Suprapubic skin (tissue), 4 donors: ENCODE data around the gene PYROXD2. TPM values are rescaled to one million over a fixed set of nuclear protein-coding genes. Genes with fewer than 3 reads are reported as not detected.

Source experiments
- DNase-seq, 2 donors: peaks; one replicate each; pipeline ENCODE4 v3.0.0-alpha.2; 2019; ENCODE audit warnings: low spot score in 2 of 2
- H3K27ac ChIP-seq: fragments of 200-600 bp; sonication (generic); one replicate; pipeline ENCODE4 v1.5.1; 2019
- H3K27me3 ChIP-seq: fragments of 200-600 bp; sonication (generic); one replicate; pipeline ENCODE4 v1.5.1; 2019
- H3K36me3 ChIP-seq: fragments of 200-600 bp; sonication (generic); one replicate; pipeline ENCODE4 v1.5.1; 2019
- H3K4me1 ChIP-seq: fragments of 200-600 bp; sonication (generic); one replicate; pipeline ENCODE4 v1.5.1; 2019
- H3K4me3 ChIP-seq: fragments of 200-600 bp; sonication (generic); one replicate; pipeline ENCODE4 v1.5.1; 2019; ENCODE audit warnings: mild to moderate bottlenecking
- H3K9me3 ChIP-seq: fragments of 200-600 bp; sonication (generic); one replicate; pipeline ENCODE4 v1.5.1; 2019
- EP300 ChIP-seq: sonication (generic); formaldehyde crosslinking; IDR thresholded peaks from one replicate; pipeline ENCODE4 v1.6.1; 2017; ENCODE audit warnings: antibody characterized with exemption
- POLR2A ChIP-seq, 2 donors: fragments of 450-650 bp; IDR thresholded peaks; one replicate each; pipeline ENCODE4 v1.6.1; 2017; ENCODE audit warnings: antibody characterized with exemption in 2 of 2, mild to moderate bottlenecking in 2 of 2, moderate library complexity in 2 of 2
- POLR2AphosphoS5 ChIP-seq, 3 donors: sonication (generic); formaldehyde crosslinking; IDR thresholded peaks; one replicate each; pipeline ENCODE4 v1.6.1; 2017; ENCODE audit warnings: antibody characterized with exemption in 3 of 3
- WGBS: methylation state at CpG from one replicate; pipeline ENCODE4 v1.1.5; 2018; 5-methylcytosine and 5-hydroxymethylcytosine counted together
- total RNA-seq, 4 donors: library from RNA; depleted of rRNA; stranded (reverse); fragments of >200 nt; gene quantifications; one replicate each; pipeline ENCODE4 v1.1.0, GENCODE V29; 2016
- TF ChIP-seq, protein P1 (sequence below), 2 donors: fragments of 200-600 bp in 1 of 2; fragments of 450-650 bp in 1 of 2; sonication (generic) in 1 of 2; IDR thresholded peaks; one replicate each; pipeline ENCODE4 v1.5.1; 2016 to 2019; ENCODE audit warnings: antibody characterized with exemption in 2 of 2, mild to moderate bottlenecking in 1 of 2, moderate library complexity in 1 of 2

Gene PYROXD2
- total RNA-seq, 4 donors from 2014 or later, result 4.3 to 20.3 (median 5.2) TPM

DNA sequence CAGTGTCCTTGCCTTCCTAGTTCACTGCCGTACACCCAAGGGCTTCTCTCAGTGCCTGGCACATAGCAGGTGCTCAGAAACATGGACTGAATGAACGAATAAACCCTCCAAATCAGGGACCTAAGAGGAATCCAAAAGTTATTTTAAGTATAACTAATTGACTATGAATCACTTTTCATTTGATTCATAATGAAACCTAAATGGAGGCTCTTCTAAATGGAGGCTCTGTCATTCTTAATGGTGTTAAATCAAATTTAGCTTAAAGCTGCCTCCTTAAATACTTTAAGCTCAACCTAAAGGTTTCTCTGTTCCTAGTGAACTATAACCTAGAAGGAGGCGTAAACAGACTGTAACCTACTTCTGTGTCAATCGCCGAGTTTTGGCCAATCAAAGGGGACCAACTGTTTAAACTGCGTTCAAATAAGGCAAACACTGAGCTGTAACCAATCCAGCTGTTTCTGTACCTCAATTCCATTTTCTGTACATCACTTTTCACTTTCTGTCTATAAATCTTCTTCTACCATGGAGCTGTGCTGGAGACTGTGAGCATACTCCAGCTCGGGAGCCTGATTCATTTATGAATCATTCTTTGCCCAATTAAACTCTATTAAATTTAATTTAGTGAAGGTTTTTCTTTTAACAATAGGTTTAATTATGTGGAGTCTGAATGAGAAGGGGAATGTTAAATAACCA lies 11.0 kb downstream of the PYROXD2 start:
- H3K4me3 ChIP-seq, result no peak overlapping the region
- 67% methylated on average over 7 of the region's 7 CpGs for WGBS

DNA sequence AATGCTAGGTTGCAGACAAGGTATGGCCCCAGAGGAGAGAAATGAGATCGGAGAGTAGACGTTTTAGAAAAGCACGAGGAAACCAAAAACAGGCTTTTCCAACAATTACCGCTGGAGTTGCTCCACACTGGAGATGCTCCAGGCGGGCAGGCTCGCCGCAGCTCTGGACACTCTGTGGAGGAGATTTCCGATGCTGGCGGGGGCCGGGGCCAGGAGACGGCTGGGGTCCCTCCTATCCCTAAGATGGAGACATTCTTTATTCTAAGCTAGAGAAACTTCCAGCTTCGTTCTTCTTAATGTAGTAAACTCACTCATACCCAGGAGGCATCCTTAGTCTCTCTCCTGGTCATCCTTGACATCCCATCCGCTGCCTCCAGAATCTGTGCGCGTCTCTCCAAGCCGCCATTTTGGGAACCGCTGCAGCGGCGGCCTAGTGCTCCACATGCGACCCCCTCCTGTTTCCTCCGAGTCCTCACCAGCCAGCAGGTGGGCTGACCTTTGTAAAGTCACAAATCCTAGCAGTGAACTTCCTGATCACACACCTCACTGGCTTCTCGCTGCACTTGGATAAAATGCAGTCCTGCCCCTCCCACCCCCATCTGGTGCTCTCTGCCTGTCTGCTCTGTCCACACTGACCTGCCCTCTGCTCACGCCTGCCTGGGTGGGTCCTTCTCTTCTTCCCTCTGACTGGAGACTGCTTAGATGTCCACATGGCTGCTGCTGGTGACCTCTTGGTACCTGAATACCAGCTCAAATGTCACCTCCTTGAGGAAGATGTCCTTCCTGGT lies 11.9 kb downstream of the PYROXD2 start:
- 93% methylated on average over 23 of the region's 23 CpGs for WGBS
- H3K27me3 ChIP-seq, result no peaks in the 10 kb centered on the region
- H3K9me3 ChIP-seq, result no peaks in the 10 kb centered on the region
- H3K36me3 ChIP-seq, result peaks cover 2% of the 10 kb centered on the region
- no peak for TF ChIP-seq POLR2A (IDR thresholded peaks at IDR 0.05)
- H3K27ac ChIP-seq, result no peak overlapping the region
- H3K4me3 ChIP-seq, result no peak overlapping the region
- peaks cover 10% of the 10 kb centered on the region for H3K4me1 ChIP-seq
- no peak for DNase-seq

More for the DNA sequence above, 11.0 kb downstream of the PYROXD2 start:
- H3K9me3 ChIP-seq, result no peaks in the 10 kb centered on the region
- peaks cover 10% of the 10 kb centered on the region for H3K4me1 ChIP-seq
- DNase-seq, result no peak
- no peak overlapping the region for H3K27ac ChIP-seq
- no peaks in the 10 kb centered on the region for H3K27me3 ChIP-seq
- no peak for TF ChIP-seq POLR2A (IDR thresholded peaks at IDR 0.05)
- no peak for TF ChIP-seq EP300
- TF ChIP-seq POLR2AphosphoS5 (IDR thresholded peaks at IDR 0.05), result no peak
- TF ChIP-seq, protein P1, sequence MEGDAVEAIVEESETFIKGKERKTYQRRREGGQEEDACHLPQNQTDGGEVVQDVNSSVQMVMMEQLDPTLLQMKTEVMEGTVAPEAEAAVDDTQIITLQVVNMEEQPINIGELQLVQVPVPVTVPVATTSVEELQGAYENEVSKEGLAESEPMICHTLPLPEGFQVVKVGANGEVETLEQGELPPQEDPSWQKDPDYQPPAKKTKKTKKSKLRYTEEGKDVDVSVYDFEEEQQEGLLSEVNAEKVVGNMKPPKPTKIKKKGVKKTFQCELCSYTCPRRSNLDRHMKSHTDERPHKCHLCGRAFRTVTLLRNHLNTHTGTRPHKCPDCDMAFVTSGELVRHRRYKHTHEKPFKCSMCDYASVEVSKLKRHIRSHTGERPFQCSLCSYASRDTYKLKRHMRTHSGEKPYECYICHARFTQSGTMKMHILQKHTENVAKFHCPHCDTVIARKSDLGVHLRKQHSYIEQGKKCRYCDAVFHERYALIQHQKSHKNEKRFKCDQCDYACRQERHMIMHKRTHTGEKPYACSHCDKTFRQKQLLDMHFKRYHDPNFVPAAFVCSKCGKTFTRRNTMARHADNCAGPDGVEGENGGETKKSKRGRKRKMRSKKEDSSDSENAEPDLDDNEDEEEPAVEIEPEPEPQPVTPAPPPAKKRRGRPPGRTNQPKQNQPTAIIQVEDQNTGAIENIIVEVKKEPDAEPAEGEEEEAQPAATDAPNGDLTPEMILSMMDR (IDR thresholded peaks at IDR 0.05), result no peak
- H3K36me3 ChIP-seq, result peaks cover 2% of the 10 kb centered on the region

DNA sequence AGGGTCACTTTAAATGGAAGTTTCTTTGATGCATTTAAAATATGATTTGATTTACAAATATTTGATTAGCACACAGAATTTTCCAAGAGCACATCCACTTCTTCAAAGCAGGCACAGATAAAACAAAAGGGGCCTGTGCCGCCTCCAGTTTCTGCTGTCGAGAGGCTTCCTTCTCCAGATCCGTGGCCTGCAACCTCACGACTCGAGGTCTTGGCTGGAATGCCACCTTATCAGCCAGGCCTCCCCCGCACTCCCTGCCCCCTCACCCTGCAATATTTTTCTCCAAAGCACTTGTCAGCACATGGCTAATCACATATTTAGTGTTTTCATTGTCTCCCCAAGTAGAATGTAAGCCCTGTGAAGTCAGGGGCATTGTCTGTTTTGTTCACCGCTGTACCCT lies 12.5 kb downstream of the PYROXD2 start:
- 92% methylated on average over 7 of the region's 7 CpGs for WGBS
- peaks cover 10% of the 10 kb centered on the region for H3K4me1 ChIP-seq
- no peak overlapping the region for H3K4me3 ChIP-seq
- no peak for DNase-seq
- H3K36me3 ChIP-seq, result peaks cover 2% of the 10 kb centered on the region
- TF ChIP-seq EP300, result no peak
- no peak for TF ChIP-seq POLR2A (IDR thresholded peaks at IDR 0.05)
- TF ChIP-seq POLR2AphosphoS5 (IDR thresholded peaks at IDR 0.05), result no peak
- TF ChIP-seq, protein P1 (IDR thresholded peaks at IDR 0.05), result no peak
- no peaks in the 10 kb centered on the region for H3K9me3 ChIP-seq
- H3K27me3 ChIP-seq, result no peaks in the 10 kb centered on the region
- no peak overlapping the region for H3K27ac ChIP-seq

DNA sequence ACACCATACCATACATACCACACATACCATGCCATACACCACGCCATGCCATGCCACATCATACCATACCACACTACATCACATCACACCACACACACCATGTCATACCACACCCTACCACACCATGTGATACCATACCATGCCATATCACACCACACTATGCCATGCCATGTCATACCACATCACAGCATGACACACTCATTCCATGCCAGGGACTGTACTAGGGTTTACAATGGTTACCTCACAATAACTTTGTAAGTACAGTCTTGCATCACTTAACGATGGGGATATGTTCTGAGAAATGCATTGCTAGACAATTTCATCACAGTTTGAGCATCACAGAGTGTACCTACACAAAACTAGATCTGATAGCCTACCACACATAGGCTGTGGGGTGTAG lies 14.5 kb downstream of the PYROXD2 start:
- H3K4me1 ChIP-seq, result peaks cover 10% of the 10 kb centered on the region
- H3K9me3 ChIP-seq, result no peaks in the 10 kb centered on the region
- no peak overlapping the region for H3K27ac ChIP-seq
- H3K36me3 ChIP-seq, result peaks cover 8% of the 10 kb centered on the region
- no peak for DNase-seq
- TF ChIP-seq POLR2A (IDR thresholded peaks at IDR 0.05), result no peak
- TF ChIP-seq EP300, result no peak
- TF ChIP-seq POLR2AphosphoS5 (IDR thresholded peaks at IDR 0.05), result no peak
- TF ChIP-seq, protein P1 (IDR thresholded peaks at IDR 0.05), result no peak
- H3K4me3 ChIP-seq, result no peak overlapping the region
- no peaks in the 10 kb centered on the region for H3K27me3 ChIP-seq
- WGBS, result 92% methylated on average over 2 of the region's 2 CpGs

DNA sequence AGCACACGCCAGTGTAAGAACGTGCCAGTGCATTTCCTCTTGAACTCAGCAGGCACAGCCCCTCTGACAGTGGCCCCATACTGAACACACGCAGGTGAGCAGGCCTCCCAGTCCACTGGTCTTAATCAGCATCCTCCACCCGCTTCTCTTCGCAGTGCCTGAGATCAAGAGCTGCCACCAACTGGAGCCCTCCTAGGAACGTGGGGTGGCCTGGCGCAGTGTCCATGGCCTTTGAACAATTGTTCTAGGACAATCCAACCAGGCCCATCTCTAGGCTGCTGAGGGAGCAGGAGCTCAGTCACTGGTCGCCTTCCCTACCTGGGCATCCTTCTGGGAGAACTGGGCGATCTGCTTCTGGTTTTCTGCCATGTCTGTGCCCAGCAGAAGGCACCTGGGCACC lies 15.2 kb downstream of the PYROXD2 start:
- no peaks in the 10 kb centered on the region for H3K9me3 ChIP-seq
- H3K27ac ChIP-seq, result no peak overlapping the region
- no peaks in the 10 kb centered on the region for H3K27me3 ChIP-seq
- H3K4me3 ChIP-seq, result no peak overlapping the region
- H3K36me3 ChIP-seq, result peaks cover 13% of the 10 kb centered on the region
- TF ChIP-seq POLR2A (IDR thresholded peaks at IDR 0.05) (no peak), POLR2AphosphoS5 (IDR thresholded peaks at IDR 0.05) (no peak), EP300 (no peak)
- TF ChIP-seq, protein P1 (IDR thresholded peaks at IDR 0.05), result no peak
- DNase-seq, result no peak
- 92% methylated on average over 9 of the region's 9 CpGs for WGBS
- peaks cover 7% of the 10 kb centered on the region for H3K4me1 ChIP-seq
